CD14-positive monocyte (primary cell): ENCODE results near the gene PPFIA1. TPM values are rescaled to one million over a fixed set of nuclear protein-coding genes. Genes with fewer than 3 reads are reported as not detected.

Experiments used
- DNase-seq, 3 donors: peaks; one replicate each; pipeline ENCODE4 v3.0.0-alpha.2; 2011 to 2022
- H2AFZ ChIP-seq: 2 replicates; pipeline ENCODE4 v1.6.0; 2012; ENCODE audit warnings: mild to moderate bottlenecking, low read depth, low read length, inconsistent platforms; ENCODE audit not compliant: insufficient read depth, poor library complexity, severe bottlenecking
- H3K27ac ChIP-seq, 2 donors: 1 replicate in 1 of 2; 2 replicates in 1 of 2; pipeline ENCODE4 v1.5.1; 2012 to 2013; ENCODE audit warnings: low read length in 2 of 2, control low read depth in 1 of 2, inconsistent platforms in 1 of 2, low read depth in 1 of 2, mild to moderate bottlenecking in 1 of 2
- H3K27me3 ChIP-seq, 2 donors: one replicate each; pipeline versions ENCODE4 v1.6.0 to v1.6.1; 2011 to 2013; ENCODE audit warnings: low read length in 2 of 2; ENCODE audit not compliant: control insufficient read depth in 2 of 2, insufficient read depth in 2 of 2
- H3K36me3 ChIP-seq, 2 donors: replicated peaks in 1 of 2; 1 replicate in 1 of 2; 2 replicates in 1 of 2; pipeline versions ENCODE4 v1.5.1 to v1.6.1; 2012 to 2013; ENCODE audit warnings: low read length in 2 of 2, control low read depth in 1 of 2, inconsistent platforms in 1 of 2, mild to moderate bottlenecking in 1 of 2; ENCODE audit not compliant: insufficient read depth in 2 of 2, control insufficient read depth in 1 of 2
- H3K4me1 ChIP-seq, 2 donors: 1 replicate in 1 of 2; 2 replicates in 1 of 2; pipeline versions ENCODE4 v1.5.1 to v1.6.1; 2012 to 2013; ENCODE audit warnings: low read length in 2 of 2, control low read depth in 1 of 2, inconsistent platforms in 1 of 2, mild to moderate bottlenecking in 1 of 2, moderate library complexity in 1 of 2; ENCODE audit not compliant: insufficient read depth in 2 of 2, control insufficient read depth in 1 of 2
- H3K4me2 ChIP-seq: replicated peaks from 2 replicates; pipeline ENCODE3; 2012; ENCODE audit warnings: low read length, moderate library complexity, mild to moderate bottlenecking; ENCODE audit not compliant: poor library complexity, severe bottlenecking; ENCODE audit errors: extremely low read depth
- H3K4me3 ChIP-seq, 3 experiments: fragments of 200-600 bp in 1 of 3; sonication (generic) in 1 of 3; replicated peaks in 1 of 3; 1 replicate in 2 of 3; 2 replicates in 1 of 3; pipeline ENCODE4 v1.5.1; 2011 to 2013; ENCODE audit warnings: low read length in 3 of 3, mild to moderate bottlenecking in 3 of 3, control low read depth in 2 of 3, low read depth in 2 of 3, inconsistent platforms in 1 of 3, moderate library complexity in 1 of 3
- H3K79me2 ChIP-seq: 2 replicates; pipeline ENCODE4 v1.6.0; 2012; ENCODE audit warnings: mild to moderate bottlenecking, control low read depth, inconsistent platforms, low read length, moderate library complexity; ENCODE audit not compliant: insufficient read depth
- H3K9ac ChIP-seq: 2 replicates; pipeline ENCODE4 v1.6.0; 2017; ENCODE audit warnings: low read length, mild to moderate bottlenecking; ENCODE audit not compliant: insufficient read depth, poor library complexity, severe bottlenecking
- H3K9me3 ChIP-seq, 2 donors: replicated peaks in 1 of 2; 1 replicate in 1 of 2; 2 replicates in 1 of 2; pipeline versions ENCODE4 v1.5.1 to v1.6.1; 2012 to 2013; ENCODE audit warnings: low read length in 2 of 2, control low read depth in 1 of 2; ENCODE audit not compliant: control insufficient read depth in 1 of 2, insufficient read depth in 1 of 2
- H4K20me1 ChIP-seq: 2 replicates; pipeline ENCODE4 v1.6.0; 2012; ENCODE audit warnings: mild to moderate bottlenecking, low read length, control low read depth, moderate library complexity; ENCODE audit not compliant: insufficient read depth
- H3K27ac Mint-ChIP-seq, 7 donors: one replicate each; pipeline ENCODE4 v1.8.0; 2020; ENCODE audit warnings: mild to moderate bottlenecking in 7 of 7, mixed read lengths in 7 of 7, moderate library complexity in 6 of 7, inconsistent platforms in 2 of 7
- H3K27me3 Mint-ChIP-seq, 3 donors: one replicate each; pipeline ENCODE4 v1.8.0; 2021 to 2022; ENCODE audit warnings: low read depth in 3 of 3, mild to moderate bottlenecking in 3 of 3, mixed read lengths in 3 of 3, moderate library complexity in 3 of 3, inconsistent platforms in 1 of 3
- H3K36me3 Mint-ChIP-seq, 2 donors: one replicate each; pipeline ENCODE4 v1.8.0; 2020; ENCODE audit warnings: mixed read lengths in 2 of 2, inconsistent platforms in 1 of 2, mild to moderate bottlenecking in 1 of 2
- H3K4me1 Mint-ChIP-seq: one replicate; pipeline ENCODE4 v1.8.0; 2020; ENCODE audit warnings: mild to moderate bottlenecking, mixed read lengths
- H3K4me3 Mint-ChIP-seq, 2 donors: one replicate each; pipeline ENCODE4 v1.8.0; 2020; ENCODE audit warnings: mild to moderate bottlenecking in 2 of 2, mixed read lengths in 2 of 2, moderate library complexity in 1 of 2
- H3K9me3 Mint-ChIP-seq, 7 donors: one replicate each; pipeline ENCODE4 v1.8.0; 2020 to 2022; ENCODE audit warnings: mixed read lengths in 7 of 7, mild to moderate bottlenecking in 6 of 7, moderate library complexity in 6 of 7, inconsistent platforms in 2 of 7
- WGBS: methylation state at CpG from one replicate; pipeline ENCODE4 v1.1.5; 2013; ENCODE audit warnings: missing lambda C conversion rate; ENCODE audit not compliant: insufficient coverage; 5-methylcytosine and 5-hydroxymethylcytosine counted together
- intact Hi-C, 2 donors: fragments of 100-400 bp; cut with micrococcal nuclease; formaldehyde crosslinking; loops; one replicate each; pipeline versions ENCODE4 v1.15.0 to v1.15.1; 2023
- polyA plus RNA-seq, 3 donors: library from polyadenylated mRNA; depleted of rRNA in 1 of 3; unstranded in 2 of 3; stranded (reverse) in 1 of 3; fragments of 300-500 nt in 2 of 3; fragments of >200 nt in 1 of 3; fragmentation: Illumina TruSeq in 2 of 3; gene quantifications; 1 replicate in 2 of 3; 2 replicates in 1 of 3; pipeline ENCODE4 v1.2.3, GENCODE V29; 2012 to 2021
- TF ChIP-seq, protein P1 (sequence below): fragments of 200-600 bp; IDR thresholded peaks from one replicate; pipeline ENCODE4 v1.8.0; 2022; ENCODE audit warnings: antibody characterized with exemption, mild to moderate bottlenecking

PPFIA1 gene
- polyA plus RNA-seq, 3 donors, result 7.5 to 65.7 (median 15.5) TPM

DNA sequence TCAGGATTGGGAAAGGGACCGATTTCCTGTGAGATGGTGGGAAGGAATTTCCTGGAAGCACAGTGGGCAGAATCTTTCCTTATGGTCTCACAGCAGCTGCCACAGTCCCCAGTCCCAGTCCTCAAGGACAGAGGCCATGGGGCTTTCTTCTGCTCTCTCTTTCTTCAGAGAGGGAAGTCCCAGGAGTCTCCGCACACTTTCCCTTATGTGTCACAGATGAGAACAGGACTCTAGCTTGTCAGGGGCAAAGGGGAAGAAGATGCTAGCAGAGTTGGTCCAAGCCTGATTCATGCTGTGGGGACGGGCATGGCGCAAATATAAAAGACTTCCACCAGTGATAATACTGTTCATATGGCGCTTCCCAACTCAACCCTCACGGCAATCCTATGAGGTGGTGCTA is 7.5 kb upstream of the PPFIA1 start:
- 95% methylated on average over 3 of the region's 6 CpGs for WGBS
- H3K9ac ChIP-seq, result no peak overlapping the region
- peaks cover 4 to 11% of the 10 kb centered on the region in 2 donors for H3K27me3 ChIP-seq
- H3K27ac Mint-ChIP-seq, result no peak overlapping the region
- TF ChIP-seq, protein P1, sequence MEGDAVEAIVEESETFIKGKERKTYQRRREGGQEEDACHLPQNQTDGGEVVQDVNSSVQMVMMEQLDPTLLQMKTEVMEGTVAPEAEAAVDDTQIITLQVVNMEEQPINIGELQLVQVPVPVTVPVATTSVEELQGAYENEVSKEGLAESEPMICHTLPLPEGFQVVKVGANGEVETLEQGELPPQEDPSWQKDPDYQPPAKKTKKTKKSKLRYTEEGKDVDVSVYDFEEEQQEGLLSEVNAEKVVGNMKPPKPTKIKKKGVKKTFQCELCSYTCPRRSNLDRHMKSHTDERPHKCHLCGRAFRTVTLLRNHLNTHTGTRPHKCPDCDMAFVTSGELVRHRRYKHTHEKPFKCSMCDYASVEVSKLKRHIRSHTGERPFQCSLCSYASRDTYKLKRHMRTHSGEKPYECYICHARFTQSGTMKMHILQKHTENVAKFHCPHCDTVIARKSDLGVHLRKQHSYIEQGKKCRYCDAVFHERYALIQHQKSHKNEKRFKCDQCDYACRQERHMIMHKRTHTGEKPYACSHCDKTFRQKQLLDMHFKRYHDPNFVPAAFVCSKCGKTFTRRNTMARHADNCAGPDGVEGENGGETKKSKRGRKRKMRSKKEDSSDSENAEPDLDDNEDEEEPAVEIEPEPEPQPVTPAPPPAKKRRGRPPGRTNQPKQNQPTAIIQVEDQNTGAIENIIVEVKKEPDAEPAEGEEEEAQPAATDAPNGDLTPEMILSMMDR, result no peak
- H3K79me2 ChIP-seq, result no peaks in the 10 kb centered on the region
- no peaks in the 10 kb centered on the region for H3K36me3 Mint-ChIP-seq
- no peak overlapping the region for H3K27ac ChIP-seq
- H3K4me1 Mint-ChIP-seq, result peaks cover 1% of the 10 kb centered on the region
- H4K20me1 ChIP-seq, result no peaks in the 10 kb centered on the region
- H3K4me3 ChIP-seq, result no peak overlapping the region
- peaks cover 21 to 42% (median 36%) of the 10 kb centered on the region in 3 donors for H3K27me3 Mint-ChIP-seq
- no peak overlapping the region for H2AFZ ChIP-seq
- peak in 1 of 3 donors; percentile 65 for DNase-seq
- H3K36me3 ChIP-seq, result no peaks in the 10 kb centered on the region
- no peaks in the 10 kb centered on the region for H3K9me3 ChIP-seq
- intact Hi-C loops, result no loop called here
- H3K4me3 Mint-ChIP-seq, result no peak overlapping the region
- no peaks in the 10 kb centered on the region for H3K9me3 Mint-ChIP-seq
- H3K4me1 ChIP-seq, result no peaks in the 10 kb centered on the region
- H3K4me2 ChIP-seq, result no peak overlapping the region

DNA sequence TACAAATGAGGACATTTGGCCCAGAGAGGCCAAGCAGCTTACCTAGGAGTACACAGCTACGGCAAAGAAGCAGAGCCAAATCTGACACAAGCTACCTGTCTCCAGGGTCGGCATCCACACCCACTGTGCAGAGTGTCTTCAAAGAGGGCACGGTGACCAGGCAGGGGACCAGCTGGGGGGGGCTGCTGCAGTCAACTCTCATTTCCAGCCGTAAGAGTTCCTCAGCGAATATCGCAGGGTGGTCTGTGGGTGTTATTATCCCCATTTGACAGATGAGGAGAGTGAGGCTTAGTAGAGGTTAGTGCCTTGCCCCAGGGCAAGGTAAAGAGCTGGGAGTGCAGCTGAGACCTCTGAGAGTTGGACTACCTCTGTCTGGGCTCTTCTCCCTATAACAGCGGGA is 7.1 kb upstream of the PPFIA1 start:
- no peaks in the 10 kb centered on the region for H4K20me1 ChIP-seq
- Mint-ChIP-seq H3K27ac (no peak overlapping the region), H3K9me3 (no peaks in the 10 kb centered on the region), H3K4me3 (no peak overlapping the region), H3K4me1 (peaks cover 1% of the 10 kb centered on the region), H3K36me3 (no peaks in the 10 kb centered on the region), H3K27me3 (peaks cover 25 to 46% (median 40%) of the 10 kb centered on the region in 3 donors)
- WGBS, result 95% methylated on average over 5 of the region's 7 CpGs
- intact Hi-C loops, result no loop called here
- no peaks in the 10 kb centered on the region for H3K9me3 ChIP-seq
- H3K79me2 ChIP-seq, result no peaks in the 10 kb centered on the region
- H3K36me3 ChIP-seq, result no peaks in the 10 kb centered on the region
- H3K27ac ChIP-seq, result no peak overlapping the region
- H3K27me3 ChIP-seq, result peaks cover 4 to 14% of the 10 kb centered on the region in 2 donors
- DNase-seq, result no peak
- H3K9ac ChIP-seq, result no peak overlapping the region
- no peak overlapping the region for H3K4me3 ChIP-seq
- no peak overlapping the region for H3K4me2 ChIP-seq
- TF ChIP-seq, protein P1, result no peak
- H2AFZ ChIP-seq, result no peak overlapping the region
- no peaks in the 10 kb centered on the region for H3K4me1 ChIP-seq
